Mesenteric fat pad (tissue), 1 donor: ENCODE measurements around the gene RHBDD2. TPM values are rescaled to one million over a fixed set of nuclear protein-coding genes. Genes with fewer than 3 reads are reported as not detected.
"Not testable (repeated sequence)": the region's sequence is repeated elsewhere in the genome, so short reads cannot be mapped to it uniquely, and the experiment has no call there.

Source experiments
- DNase-seq: peaks from one replicate; pipeline ENCODE4 v3.0.0-alpha.2; 2020; ENCODE audit warnings: low spot score
- total RNA-seq: library from RNA; stranded (reverse); fragmentation: NEBNext Ultra II Directional; extraction: Animal tissue kit (Norgen Biotek cat#: 25700); gene quantifications from one replicate; pipeline ENCODE4 v1.2.1, GENCODE V29; 2021
- donor health status: DM: yes; HTN: yes; CAD: no.

Gene RHBDD2
- total RNA-seq, 1 donor from 2014 or later = 78.3 TPM

GRCh38 chr7:75866114-75866488 lies 12.7 kb upstream of the RHBDD2 start:
- DNase-seq = no peak

DNA sequence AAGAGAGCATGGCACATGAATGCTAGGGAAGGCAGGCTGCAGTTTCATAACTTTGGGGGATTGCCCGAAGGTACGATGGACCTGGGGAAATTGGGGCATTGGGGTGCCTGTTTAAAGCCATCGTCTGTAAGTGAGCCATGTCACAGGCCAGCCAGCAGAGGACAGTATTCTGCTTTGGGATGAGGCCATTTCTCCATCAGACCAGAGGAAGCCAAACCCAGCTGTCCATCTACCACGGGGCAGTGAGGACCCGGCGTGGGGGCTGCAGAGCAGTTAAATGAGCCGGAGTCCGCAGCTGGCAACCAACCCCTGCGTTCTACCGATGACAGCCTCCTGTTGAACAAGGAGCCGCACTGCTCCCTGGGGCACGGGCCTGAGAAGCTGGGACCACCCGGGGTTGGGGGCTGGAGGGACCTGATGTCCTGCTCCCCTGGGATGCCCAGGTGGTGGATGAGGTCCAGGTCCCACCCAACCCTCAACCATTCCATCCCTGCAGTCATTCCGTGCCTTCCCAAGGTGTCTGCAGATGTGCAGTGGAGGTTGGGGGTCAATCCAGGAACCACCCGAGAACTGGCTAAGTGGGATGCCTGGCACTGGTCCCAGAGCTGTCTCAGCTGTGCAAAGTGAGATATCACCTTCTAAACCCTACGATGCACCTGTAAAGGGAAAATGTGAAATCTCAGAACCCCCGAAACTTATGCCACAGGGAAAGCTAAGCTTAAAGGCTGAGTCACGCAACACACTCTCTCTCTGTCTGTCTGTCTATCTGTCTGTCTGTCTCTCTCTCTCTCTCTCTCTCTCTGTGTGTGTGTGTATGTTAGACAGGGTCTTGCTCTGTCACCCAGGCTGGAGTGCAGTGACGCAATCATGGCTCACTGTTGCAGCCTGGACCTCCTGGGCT lies 12.1 kb upstream of the RHBDD2 start:
- no peak for DNase-seq

- no peak for DNase-seq
Measured at GRCh38 chr7:75867390-75867717, 11.5 kb upstream of the RHBDD2 start.

GRCh38 chr7:75868153-75868552 lies 10.7 kb upstream of the RHBDD2 start:
- DNase-seq = no peak

- DNase-seq = no peak
Measured at GRCh38 chr7:75869776-75870379, 9.0 kb upstream of the RHBDD2 start.

DNA sequence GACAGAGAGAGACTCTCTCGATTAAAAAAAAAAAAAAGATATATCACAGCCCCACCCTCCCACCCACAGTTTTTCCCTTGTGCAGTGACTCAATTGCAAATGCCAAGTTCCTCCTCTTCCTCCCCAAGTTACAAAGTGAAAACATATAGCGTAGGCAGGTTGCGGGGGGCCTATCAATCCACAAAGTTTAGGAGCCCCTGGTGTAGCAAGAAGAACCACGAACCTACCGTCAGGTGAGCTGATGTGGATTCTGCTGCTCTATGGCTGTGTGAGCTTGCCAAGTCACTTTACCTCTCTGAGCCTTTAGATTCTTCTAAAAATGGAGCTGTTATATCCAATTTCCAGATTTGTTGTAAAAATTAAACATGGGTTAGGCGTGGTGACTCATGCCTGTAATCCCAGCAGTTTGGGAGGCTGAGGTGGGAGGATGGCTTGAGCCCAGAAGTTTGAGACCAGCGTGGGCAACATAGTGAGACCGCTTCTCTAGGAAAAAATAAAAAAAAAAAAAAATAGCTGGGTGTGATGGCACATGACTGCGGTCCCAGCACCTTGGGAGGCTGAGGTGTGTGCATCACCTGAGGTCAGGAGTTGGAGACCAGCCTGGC lies 8.2 kb upstream of the RHBDD2 start:
- no peak for DNase-seq

GRCh38 chr7:75872073-75872782 lies 6.6 kb upstream of the RHBDD2 start:
- no peak for DNase-seq

DNA sequence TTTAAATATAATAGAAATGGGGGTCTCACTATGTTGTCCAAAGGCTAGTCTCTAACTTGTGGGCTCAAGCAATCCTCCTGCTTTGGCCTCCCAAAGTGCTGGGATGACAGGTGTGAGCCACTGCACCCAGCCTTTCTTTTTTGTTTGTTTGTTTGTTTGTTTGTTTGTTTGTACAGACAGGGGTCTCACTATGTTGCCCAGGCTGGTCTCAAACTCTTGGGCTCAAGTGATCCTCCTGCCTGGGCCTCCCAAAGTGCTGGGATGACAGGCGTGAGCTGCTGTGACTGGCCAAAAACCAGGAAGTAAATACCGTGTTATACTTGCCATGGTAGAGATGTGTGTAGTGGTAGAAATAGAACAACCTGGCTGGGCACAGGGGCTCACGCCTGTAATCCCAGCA lies 4.7 kb upstream of the RHBDD2 start:
- DNase-seq = not testable (repeated sequence)

GRCh38 chr7:75875113-75876080 lies 3.4 kb upstream of the RHBDD2 start:
- no peak for DNase-seq

GRCh38 chr7:75876126-75876881 lies 2.5 kb upstream of the RHBDD2 start:
- no peak for DNase-seq

- no peak for DNase-seq
Measured at GRCh38 chr7:75878312-75878768, 494 bp upstream of the RHBDD2 start.

DNA sequence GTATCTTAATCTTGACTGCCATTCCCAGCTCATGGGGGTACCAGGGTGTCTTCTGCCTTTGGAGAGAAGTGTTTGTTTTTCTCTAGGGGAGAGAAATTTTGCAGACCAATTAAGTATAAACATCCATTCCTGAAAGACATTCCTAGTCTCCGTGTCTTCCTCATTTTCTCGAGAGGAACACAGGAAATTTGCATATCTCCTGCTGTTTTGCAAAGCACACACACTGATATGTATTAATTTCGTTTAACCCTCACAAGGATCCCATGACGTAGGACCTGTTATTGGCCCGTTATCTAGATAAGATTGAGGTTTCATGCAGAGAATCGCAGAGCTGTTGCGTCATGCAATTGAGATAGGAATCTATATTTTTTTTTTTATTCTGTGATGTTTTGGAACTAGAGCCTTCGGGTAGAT lies 944 bp downstream of the RHBDD2 start:
- no peak for DNase-seq

GRCh38 chr7:75880242-75880641 lies 1.4 kb downstream of the RHBDD2 start:
- DNase-seq = no peak

GRCh38 chr7:75881436-75882095 lies 2.7 kb downstream of the RHBDD2 start:
- DNase-seq = no peak

DNA sequence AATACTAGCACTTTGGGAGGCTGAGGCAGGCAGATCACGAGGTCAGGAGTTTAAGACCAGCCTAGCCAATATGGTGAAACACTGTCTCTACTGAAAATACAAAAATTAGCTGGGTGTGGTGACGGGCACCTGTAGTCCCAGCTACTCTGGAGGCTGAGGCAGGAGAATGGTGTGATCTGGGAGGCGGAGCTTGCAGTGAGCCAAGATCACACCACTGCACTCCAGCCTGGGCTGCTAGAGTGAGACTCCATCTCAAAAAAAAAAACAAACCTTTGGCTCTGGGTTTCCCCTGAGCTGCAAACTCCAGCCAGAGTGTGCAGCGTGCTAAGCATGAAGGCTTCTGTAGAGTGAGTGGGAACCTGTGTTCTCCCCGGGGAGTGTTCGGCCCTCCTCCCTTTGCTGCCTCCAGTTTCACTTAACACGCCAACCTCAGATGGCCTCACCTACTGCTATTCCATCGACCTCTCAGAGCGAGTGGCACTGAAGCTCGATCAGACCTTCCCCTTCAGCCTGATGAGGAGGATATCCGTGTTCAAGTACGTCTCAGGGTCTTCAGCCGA lies 4.5 kb downstream of the RHBDD2 start:
- DNase-seq = not testable (repeated sequence)

DNA sequence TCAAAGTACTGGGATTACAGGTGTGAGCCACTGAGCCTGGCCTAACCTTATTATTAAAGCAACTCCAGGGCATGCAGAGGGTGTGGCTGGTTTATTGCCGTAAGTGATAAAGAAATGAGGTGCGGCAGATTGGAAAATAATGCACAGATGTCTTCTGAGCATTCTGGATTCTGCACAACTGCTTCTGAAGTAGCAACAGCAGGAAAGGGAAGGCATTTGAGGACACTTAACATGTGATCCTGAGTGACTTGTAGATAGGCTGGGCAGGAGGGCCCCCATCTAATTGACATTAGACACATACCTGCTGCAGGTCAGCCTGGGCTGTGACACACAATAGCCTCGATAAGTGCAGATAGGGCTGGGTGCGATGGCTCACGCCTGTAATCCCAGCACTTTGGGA lies 5.6 kb downstream of the RHBDD2 start:
- no peak for DNase-seq

DNA sequence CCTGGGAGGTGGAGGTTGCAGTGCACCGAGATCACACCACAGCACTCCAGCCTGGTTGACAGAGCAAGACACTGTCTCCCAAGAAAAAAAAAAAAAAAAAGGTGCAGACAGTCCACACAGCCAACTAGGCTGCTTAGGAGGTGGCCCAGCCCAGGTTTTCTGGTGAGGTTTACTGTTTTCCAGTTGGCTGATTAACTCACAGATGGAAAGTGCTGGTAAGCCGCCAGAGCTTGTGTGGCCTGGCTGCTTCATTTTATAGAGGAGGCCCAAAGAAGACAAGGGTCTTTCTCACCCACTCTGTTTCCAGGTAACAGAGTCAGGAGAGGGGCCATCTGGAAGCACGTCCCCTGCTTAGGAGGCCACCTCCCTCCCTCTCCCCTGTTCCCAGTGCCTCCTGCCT lies 6.2 kb downstream of the RHBDD2 start:
- DNase-seq = no peak

GRCh38 chr7:75887669-75888369 lies 9.0 kb downstream of the RHBDD2 start:
- no peak for DNase-seq
